Smooth muscle cell (in vitro differentiated cells): ENCODE data around the gene C1QTNF6. TPM values are rescaled to one million over a fixed set of nuclear protein-coding genes. Genes with fewer than 3 reads are reported as not detected.

Experiments
- DNase-seq: peaks from one replicate; lab custom pipeline; 2025; ENCODE audit not compliant: unreplicated experiment; lab: John Stamatoyannopoulos, UW
- H2AFZ ChIP-seq: fragments of 200-600 bp; sonication (generic); 2 replicates; pipeline ENCODE4 v1.6.0; 2016; ENCODE audit warnings: antibody characterized with exemption, low read depth, mild to moderate bottlenecking
- H3F3A ChIP-seq: fragments of 200-600 bp; sonication (generic); 2 replicates; pipeline ENCODE4 v1.6.0; 2017; ENCODE audit warnings: antibody characterized with exemption, low read depth
- H3K27ac ChIP-seq: fragments of 200-600 bp; sonication (generic); 2 replicates; pipeline ENCODE4 v1.5.1; 2016; ENCODE audit warnings: low read depth, mild to moderate bottlenecking
- H3K27me3 ChIP-seq: fragments of 200-600 bp; sonication (generic); 2 replicates; pipeline ENCODE4 v1.6.1; 2016; ENCODE audit warnings: low read depth, mild to moderate bottlenecking
- H3K36me3 ChIP-seq: fragments of 200-600 bp; sonication (generic); 2 replicates; pipeline ENCODE4 v1.5.1; 2016; ENCODE audit warnings: low read depth
- H3K4me1 ChIP-seq: fragments of 200-600 bp; sonication (generic); 2 replicates; pipeline ENCODE4 v1.5.1; 2016; ENCODE audit warnings: low read depth
- H3K4me2 ChIP-seq: fragments of 200-600 bp; sonication (generic); 2 replicates; pipeline ENCODE4 v1.6.0; 2016; ENCODE audit warnings: mild to moderate bottlenecking
- H3K4me3 ChIP-seq: fragments of 200-600 bp; sonication (generic); 2 replicates; pipeline ENCODE4 v1.5.1; 2016; ENCODE audit warnings: mild to moderate bottlenecking
- H3K79me2 ChIP-seq: fragments of 200-600 bp; sonication (generic); 2 replicates; pipeline ENCODE4 v1.6.0; 2016; ENCODE audit warnings: low read depth, mild to moderate bottlenecking
- H3K9ac ChIP-seq: fragments of 200-600 bp; sonication (generic); 2 replicates; pipeline ENCODE4 v1.6.0; 2016; ENCODE audit warnings: low read depth
- H3K9me3 ChIP-seq: fragments of 200-600 bp; sonication (generic); replicated peaks from 2 replicates; pipeline ENCODE4 v1.5.1; 2016; ENCODE audit warnings: low read depth
- H4K20me1 ChIP-seq: fragments of 200-600 bp; sonication (generic); 2 replicates; pipeline ENCODE4 v1.6.0; 2016; ENCODE audit warnings: low read depth
- WGBS: methylation state at CpG from one replicate; pipeline ENCODE4 v1.1.7; 2016; ENCODE audit warnings: low lambda C conversion rate; 5-methylcytosine and 5-hydroxymethylcytosine counted together
- polyA plus RNA-seq: library from polyadenylated mRNA; unstranded; fragments of >200 nt; fragmentation: Nextera tagmentation; extraction: Ambion mirVana; gene quantifications from 2 replicates; pipeline ENCODE4 v1.2.1, GENCODE V29; 2016
- small RNA-seq: library from RNA; depleted of rRNA; stranded (forward); fragments of <200 nt; gene quantifications from one replicate; pipeline ENCODE3, GENCODE V24; 2014
- total RNA-seq: library from RNA; depleted of rRNA; stranded (reverse); fragments of >200 nt; gene quantifications from 2 replicates; pipeline ENCODE4 v1.2.3, GENCODE V29; 2014
- TF ChIP-seq, protein P1 (sequence below): fragments of 200-600 bp; sonication (generic); IDR thresholded peaks from 2 replicates; pipeline ENCODE4 v1.5.1; 2017; ENCODE audit warnings: borderline replicate concordance, mild to moderate bottlenecking, antibody characterized with exemption; ENCODE audit not compliant: insufficient read depth, poor library complexity, severe bottlenecking

Gene C1QTNF6
- total and polyA plus RNA-seq, 2 experiments from 2014 or later: 14.3 to 26.8 TPM

- Histone ChIP-seq H3K9me3 (no peaks in the 10 kb centered on the region), H2AFZ (no peak overlapping the region), H4K20me1 (no peaks in the 10 kb centered on the region), H3K27me3 (no peaks in the 10 kb centered on the region), H3K79me2 (no peaks in the 10 kb centered on the region), H3K4me2 (no peak overlapping the region), H3K4me3 (no peak overlapping the region), H3K9ac (no peak overlapping the region), H3K27ac (no peak overlapping the region), H3F3A (no peaks in the 10 kb centered on the region), H3K4me1 (no peaks in the 10 kb centered on the region), H3K36me3 (no peaks in the 10 kb centered on the region)
- WGBS: 85% methylated on average over 16 of the region's 16 CpGs
- no peak for DNase-seq
- TF ChIP-seq, protein P1, sequence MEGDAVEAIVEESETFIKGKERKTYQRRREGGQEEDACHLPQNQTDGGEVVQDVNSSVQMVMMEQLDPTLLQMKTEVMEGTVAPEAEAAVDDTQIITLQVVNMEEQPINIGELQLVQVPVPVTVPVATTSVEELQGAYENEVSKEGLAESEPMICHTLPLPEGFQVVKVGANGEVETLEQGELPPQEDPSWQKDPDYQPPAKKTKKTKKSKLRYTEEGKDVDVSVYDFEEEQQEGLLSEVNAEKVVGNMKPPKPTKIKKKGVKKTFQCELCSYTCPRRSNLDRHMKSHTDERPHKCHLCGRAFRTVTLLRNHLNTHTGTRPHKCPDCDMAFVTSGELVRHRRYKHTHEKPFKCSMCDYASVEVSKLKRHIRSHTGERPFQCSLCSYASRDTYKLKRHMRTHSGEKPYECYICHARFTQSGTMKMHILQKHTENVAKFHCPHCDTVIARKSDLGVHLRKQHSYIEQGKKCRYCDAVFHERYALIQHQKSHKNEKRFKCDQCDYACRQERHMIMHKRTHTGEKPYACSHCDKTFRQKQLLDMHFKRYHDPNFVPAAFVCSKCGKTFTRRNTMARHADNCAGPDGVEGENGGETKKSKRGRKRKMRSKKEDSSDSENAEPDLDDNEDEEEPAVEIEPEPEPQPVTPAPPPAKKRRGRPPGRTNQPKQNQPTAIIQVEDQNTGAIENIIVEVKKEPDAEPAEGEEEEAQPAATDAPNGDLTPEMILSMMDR: no peak
These were observed 54.6 kb downstream of the C1QTNF6 start for GRCh38 chr22:37133304-37134018.

DNA sequence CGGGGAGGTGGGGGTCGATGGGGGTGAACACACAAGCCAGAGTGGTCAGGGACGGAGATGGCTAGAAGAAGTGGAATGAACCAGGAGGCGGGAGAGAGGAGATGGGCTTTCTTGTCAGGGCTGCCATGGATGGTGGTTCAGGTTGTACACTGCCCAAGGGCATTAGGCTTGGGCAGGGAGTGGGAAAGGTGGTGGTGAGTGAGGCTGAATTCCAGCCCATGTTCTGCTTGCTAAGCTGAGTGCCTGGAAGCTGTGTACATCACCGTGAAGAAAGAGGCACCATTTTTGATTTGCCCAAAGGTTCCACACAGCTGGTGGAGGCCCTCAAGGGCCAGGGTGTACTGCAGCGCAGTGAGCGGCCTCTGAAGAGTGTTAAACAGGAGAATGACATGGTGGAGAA, 55.3 kb downstream of the C1QTNF6 start:
- WGBS: 94% methylated on average over 7 of the region's 7 CpGs
- Histone ChIP-seq H3K27me3 (no peaks in the 10 kb centered on the region), H3F3A (no peaks in the 10 kb centered on the region), H3K79me2 (no peaks in the 10 kb centered on the region), H3K9ac (no peak overlapping the region), H3K27ac (no peak overlapping the region), H3K36me3 (no peaks in the 10 kb centered on the region), H3K9me3 (no peaks in the 10 kb centered on the region), H2AFZ (no peak overlapping the region), H3K4me2 (no peak overlapping the region), H3K4me3 (no peak overlapping the region), H3K4me1 (no peaks in the 10 kb centered on the region), H4K20me1 (no peaks in the 10 kb centered on the region)
- TF ChIP-seq, protein P1: no peak
- no peak for DNase-seq

Small RNA genes within 50 kb of the gene (small RNA-seq; reads per million reads assigned to genes)
- not detected for gene Z82188.1

Other genes with a start within 250 kb of the C1QTNF6 start
- gene TST, start 168.8 kb downstream of the C1QTNF6 start, total RNA-seq: 10.4 and 19.9 TPM in 2 replicates
- 15.0 and 17.5 TPM in 2 replicates for gene TST, start 168.8 kb downstream of the C1QTNF6 start, polyA plus RNA-seq
- gene MPST, start 168.5 kb downstream of the C1QTNF6 start, total RNA-seq: 49.9 and 55.3 TPM in 2 replicates
- 105 and 119 TPM in 2 replicates for gene MPST, start 168.5 kb downstream of the C1QTNF6 start, polyA plus RNA-seq
- gene KCTD17, start 136.5 kb downstream of the C1QTNF6 start, total RNA-seq: 8.2 and 20.0 TPM in 2 replicates
- gene KCTD17, start 136.5 kb downstream of the C1QTNF6 start, polyA plus RNA-seq: 31.8 and 36.9 TPM in 2 replicates
- gene TMPRSS6, start 78.5 kb downstream of the C1QTNF6 start, total RNA-seq: not detected in 2 replicates
- 0.69 TPM in 1 of 2 replicates, not detected in the other for gene TMPRSS6, start 78.5 kb downstream of the C1QTNF6 start, polyA plus RNA-seq
- gene IL2RB, start 38.3 kb downstream of the C1QTNF6 start, total RNA-seq: 0.76 and 1.1 TPM in 2 replicates
- 3.6 and 3.8 TPM in 2 replicates for gene IL2RB, start 38.3 kb downstream of the C1QTNF6 start, polyA plus RNA-seq
- not detected in 2 replicates for gene SSTR3, start 24.2 kb upstream of the C1QTNF6 start, total RNA-seq
- gene SSTR3, start 24.2 kb upstream of the C1QTNF6 start, polyA plus RNA-seq: not detected in 2 replicates
- gene RAC2, start 56.0 kb upstream of the C1QTNF6 start, total RNA-seq: 3.6 and 6.5 TPM in 2 replicates
- 3.3 and 4.0 TPM in 2 replicates for gene RAC2, start 56.0 kb upstream of the C1QTNF6 start, polyA plus RNA-seq
- gene CYTH4, start 94.3 kb upstream of the C1QTNF6 start, total RNA-seq: not detected in 2 replicates
- not detected in 2 replicates for gene CYTH4, start 94.3 kb upstream of the C1QTNF6 start, polyA plus RNA-seq
- gene ELFN2, start 239.2 kb upstream of the C1QTNF6 start, total RNA-seq: 0.67 and 1.3 TPM in 2 replicates
- gene ELFN2, start 239.2 kb upstream of the C1QTNF6 start, polyA plus RNA-seq: 0.39 and 0.63 TPM in 2 replicates